WTC11 (cell line): ENCODE results near the gene MYOG. TPM values are rescaled to one million over a fixed set of nuclear protein-coding genes. Genes with fewer than 3 reads are reported as not detected.

ENCODE experiments used
- ATAC-seq: fragments of 200-7000 bp; cut with Tn5 transposase; 2 replicates; pipeline ENCODE4 v1.10.0; 2021; ENCODE audit warnings: mild to moderate bottlenecking, moderate library complexity
- CTCF ChIA-PET: fragments of 300-600 bp; sonication (Branson Sonifier 250); formaldehyde crosslinking; loops from one replicate; lab custom pipeline; 2021; ENCODE audit warnings: antibody characterized with exemption; lab: Charles Lee
- POLR2A ChIA-PET: fragments of 350-600 bp; sonication (Branson Sonifier 250); formaldehyde crosslinking; loops from one replicate; lab custom pipeline; 2021; ENCODE audit warnings: antibody characterized with exemption; lab: Charles Lee
- DNase-seq: peaks from one replicate; pipeline ENCODE4 v3.0.0; 2021; ENCODE audit warnings: low spot score
- H3K27ac Mint-ChIP-seq: 2 replicates; pipeline ENCODE4 v1.8.0; 2021; ENCODE audit warnings: mixed read lengths
- H3K27me3 Mint-ChIP-seq: 2 replicates; pipeline ENCODE4 v1.8.0; 2021; ENCODE audit warnings: low read depth, mild to moderate bottlenecking, moderate library complexity, mixed read lengths
- H3K36me3 Mint-ChIP-seq: 2 replicates; pipeline ENCODE4 v1.8.0; 2021; ENCODE audit warnings: mixed read lengths
- H3K4me1 Mint-ChIP-seq: 2 replicates; pipeline ENCODE4 v1.8.0; 2022; ENCODE audit warnings: mixed read lengths
- H3K4me3 Mint-ChIP-seq: 2 replicates; pipeline ENCODE4 v1.8.0; 2021; ENCODE audit warnings: mild to moderate bottlenecking, moderate library complexity, mixed read lengths
- H3K9me3 Mint-ChIP-seq: 2 replicates; pipeline ENCODE4 v1.8.0; 2021; ENCODE audit warnings: mixed read lengths
- ATF1 ChIP-seq: sonication (generic); formaldehyde crosslinking; IDR thresholded peaks from 2 replicates; pipeline ENCODE4 v1.8.1; 2023; ENCODE audit warnings: mild to moderate bottlenecking, moderate library complexity, missing genetic modification reagents
- ELF4 ChIP-seq: sonication (generic); formaldehyde crosslinking; IDR thresholded peaks from 2 replicates; pipeline ENCODE4 v1.8.1; 2022; ENCODE audit warnings: low read depth, mild to moderate bottlenecking, moderate library complexity, missing genetic modification reagents
- ERG ChIP-seq: fragments of 250-450 bp; sonication (Bioruptor Pico); IDR thresholded peaks from 2 replicates; pipeline ENCODE4 v1.8.0; 2021; ENCODE audit warnings: mild to moderate bottlenecking
- FOXP4 ChIP-seq: sonication (generic); formaldehyde crosslinking; IDR thresholded peaks from 2 replicates; pipeline ENCODE4 v1.8.0; 2022; ENCODE audit warnings: mild to moderate bottlenecking, missing genetic modification reagents
- GTF2I ChIP-seq: fragments of 250-450 bp; sonication (Bioruptor Pico); conservative IDR thresholded peaks from 2 replicates; pipeline ENCODE4 v1.4.0; 2021; ENCODE audit warnings: mild to moderate bottlenecking
- STAT6 ChIP-seq: sonication (generic); formaldehyde crosslinking; conservative IDR thresholded peaks from 2 replicates; pipeline ENCODE4 v1.8.1; 2023; ENCODE audit warnings: mild to moderate bottlenecking, low read depth, missing genetic modification reagents, moderate library complexity
- ZBTB21 ChIP-seq: sonication (generic); formaldehyde crosslinking; IDR thresholded peaks from 2 replicates; pipeline ENCODE4 v1.8.1; 2023; ENCODE audit warnings: mild to moderate bottlenecking, missing genetic modification reagents, borderline replicate concordance
- ZBTB43 ChIP-seq: sonication (generic); formaldehyde crosslinking; IDR thresholded peaks from 2 replicates; pipeline ENCODE4 v1.8.1; 2023; ENCODE audit warnings: mild to moderate bottlenecking, missing genetic modification reagents
- ZNF138 ChIP-seq: sonication (generic); formaldehyde crosslinking; conservative IDR thresholded peaks from 2 replicates; pipeline ENCODE4 v1.8.1; 2022; ENCODE audit warnings: mild to moderate bottlenecking, moderate library complexity, missing genetic modification reagents
- ZNF512 ChIP-seq: sonication (generic); formaldehyde crosslinking; IDR thresholded peaks from 2 replicates; pipeline ENCODE4 v1.8.1; 2022; ENCODE audit warnings: missing genetic modification reagents, borderline replicate concordance
- total RNA-seq: library from RNA; stranded (reverse); gene quantifications from 3 replicates; pipeline ENCODE4 v1.2.3, GENCODE V29; 2021
- TF ChIP-seq, protein P1 (sequence below): sonication (generic); formaldehyde crosslinking; IDR thresholded peaks from 2 replicates; pipeline ENCODE4 v1.8.0; 2023; ENCODE audit warnings: mild to moderate bottlenecking, missing genetic modification reagents
- TF ChIP-seq, protein P2 (sequence below): sonication (generic); formaldehyde crosslinking; IDR thresholded peaks from 2 replicates; pipeline ENCODE4 v1.8.1; 2023; ENCODE audit warnings: mild to moderate bottlenecking, missing genetic modification reagents, borderline replicate concordance
- TF ChIP-seq, protein P3 (sequence below): sonication (generic); formaldehyde crosslinking; IDR thresholded peaks from 2 replicates; pipeline ENCODE4 v1.8.0; 2022; ENCODE audit warnings: mild to moderate bottlenecking, missing genetic modification reagents

MYOG gene
- total RNA-seq, 1 experiment from 2014 or later: not detected

DNA sequence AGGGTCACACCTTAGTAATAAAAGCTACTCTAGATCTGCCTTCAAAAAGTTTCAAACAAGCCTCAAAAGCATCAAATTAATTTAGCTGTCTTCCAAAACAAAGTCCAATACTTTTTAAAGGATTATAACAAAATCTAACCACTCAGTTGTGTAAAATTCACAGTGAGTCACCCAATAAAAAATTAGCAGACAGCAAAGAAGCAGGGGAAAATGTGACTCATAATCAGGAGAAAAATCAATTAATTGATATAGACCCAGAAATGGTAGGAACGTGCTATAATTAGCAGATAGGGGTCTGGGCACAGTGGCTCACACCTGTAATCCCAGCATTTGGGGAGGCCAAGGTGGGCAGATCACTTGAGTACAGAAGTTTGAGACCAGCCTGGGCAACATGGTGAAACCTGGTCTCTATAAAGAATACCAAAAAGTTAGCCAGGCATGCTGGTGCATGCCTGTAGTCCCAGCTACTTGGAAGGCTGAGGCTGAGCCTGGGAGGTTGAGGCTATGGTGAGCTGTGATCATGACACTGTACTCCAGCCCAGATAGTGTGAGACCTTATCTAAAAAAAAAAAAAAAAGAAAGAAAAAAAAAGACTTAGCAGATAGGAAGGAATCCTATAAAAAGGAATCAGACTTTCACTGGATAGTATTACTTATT, 8.1 kb upstream of the MYOG start:
- ATAC-seq (no peak), DNase-seq (no peak)
- CTCF ChIA-PET: interaction anchor here (0.6 kb wide), 1 partner anchor 8 kb away, joined by 5 read pairs; the partner anchor contains the start of gene MYOG

GRCh38 chr1:203091761-203092330, 6.0 kb upstream of the MYOG start:
- TF ChIP-seq FOXP4 (no peak), ATF1 (no peak), ERG (CRISPR knock-in tag) (no peak), ZNF138 (CRISPR knock-in tag) (no peak), ZBTB21 (CRISPR knock-in tag) (no peak), ZBTB43 (CRISPR knock-in tag) (no peak), ZNF512 (CRISPR knock-in tag) (no peak), GTF2I (CRISPR knock-in tag) (no peak), STAT6 (CRISPR knock-in tag) (no peak), ELF4 (CRISPR knock-in tag) (no peak)
- TF ChIP-seq, protein P1, sequence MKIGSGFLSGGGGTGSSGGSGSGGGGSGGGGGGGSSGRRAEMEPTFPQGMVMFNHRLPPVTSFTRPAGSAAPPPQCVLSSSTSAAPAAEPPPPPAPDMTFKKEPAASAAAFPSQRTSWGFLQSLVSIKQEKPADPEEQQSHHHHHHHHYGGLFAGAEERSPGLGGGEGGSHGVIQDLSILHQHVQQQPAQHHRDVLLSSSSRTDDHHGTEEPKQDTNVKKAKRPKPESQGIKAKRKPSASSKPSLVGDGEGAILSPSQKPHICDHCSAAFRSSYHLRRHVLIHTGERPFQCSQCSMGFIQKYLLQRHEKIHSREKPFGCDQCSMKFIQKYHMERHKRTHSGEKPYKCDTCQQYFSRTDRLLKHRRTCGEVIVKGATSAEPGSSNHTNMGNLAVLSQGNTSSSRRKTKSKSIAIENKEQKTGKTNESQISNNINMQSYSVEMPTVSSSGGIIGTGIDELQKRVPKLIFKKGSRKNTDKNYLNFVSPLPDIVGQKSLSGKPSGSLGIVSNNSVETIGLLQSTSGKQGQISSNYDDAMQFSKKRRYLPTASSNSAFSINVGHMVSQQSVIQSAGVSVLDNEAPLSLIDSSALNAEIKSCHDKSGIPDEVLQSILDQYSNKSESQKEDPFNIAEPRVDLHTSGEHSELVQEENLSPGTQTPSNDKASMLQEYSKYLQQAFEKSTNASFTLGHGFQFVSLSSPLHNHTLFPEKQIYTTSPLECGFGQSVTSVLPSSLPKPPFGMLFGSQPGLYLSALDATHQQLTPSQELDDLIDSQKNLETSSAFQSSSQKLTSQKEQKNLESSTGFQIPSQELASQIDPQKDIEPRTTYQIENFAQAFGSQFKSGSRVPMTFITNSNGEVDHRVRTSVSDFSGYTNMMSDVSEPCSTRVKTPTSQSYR: no peak
- TF ChIP-seq, protein P2, sequence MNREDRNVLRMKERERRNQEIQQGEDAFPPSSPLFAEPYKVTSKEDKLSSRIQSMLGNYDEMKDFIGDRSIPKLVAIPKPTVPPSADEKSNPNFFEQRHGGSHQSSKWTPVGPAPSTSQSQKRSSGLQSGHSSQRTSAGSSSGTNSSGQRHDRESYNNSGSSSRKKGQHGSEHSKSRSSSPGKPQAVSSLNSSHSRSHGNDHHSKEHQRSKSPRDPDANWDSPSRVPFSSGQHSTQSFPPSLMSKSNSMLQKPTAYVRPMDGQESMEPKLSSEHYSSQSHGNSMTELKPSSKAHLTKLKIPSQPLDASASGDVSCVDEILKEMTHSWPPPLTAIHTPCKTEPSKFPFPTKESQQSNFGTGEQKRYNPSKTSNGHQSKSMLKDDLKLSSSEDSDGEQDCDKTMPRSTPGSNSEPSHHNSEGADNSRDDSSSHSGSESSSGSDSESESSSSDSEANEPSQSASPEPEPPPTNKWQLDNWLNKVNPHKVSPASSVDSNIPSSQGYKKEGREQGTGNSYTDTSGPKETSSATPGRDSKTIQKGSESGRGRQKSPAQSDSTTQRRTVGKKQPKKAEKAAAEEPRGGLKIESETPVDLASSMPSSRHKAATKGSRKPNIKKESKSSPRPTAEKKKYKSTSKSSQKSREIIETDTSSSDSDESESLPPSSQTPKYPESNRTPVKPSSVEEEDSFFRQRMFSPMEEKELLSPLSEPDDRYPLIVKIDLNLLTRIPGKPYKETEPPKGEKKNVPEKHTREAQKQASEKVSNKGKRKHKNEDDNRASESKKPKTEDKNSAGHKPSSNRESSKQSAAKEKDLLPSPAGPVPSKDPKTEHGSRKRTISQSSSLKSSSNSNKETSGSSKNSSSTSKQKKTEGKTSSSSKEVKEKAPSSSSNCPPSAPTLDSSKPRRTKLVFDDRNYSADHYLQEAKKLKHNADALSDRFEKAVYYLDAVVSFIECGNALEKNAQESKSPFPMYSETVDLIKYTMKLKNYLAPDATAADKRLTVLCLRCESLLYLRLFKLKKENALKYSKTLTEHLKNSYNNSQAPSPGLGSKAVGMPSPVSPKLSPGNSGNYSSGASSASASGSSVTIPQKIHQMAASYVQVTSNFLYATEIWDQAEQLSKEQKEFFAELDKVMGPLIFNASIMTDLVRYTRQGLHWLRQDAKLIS (CRISPR knock-in tag): no peak
- Mint-ChIP-seq H3K36me3 (peaks cover 20% of the 10 kb centered on the region), H3K4me3 (no peak overlapping the region), H3K27me3 (peaks cover 4% of the 10 kb centered on the region; the same call in 1 of the 2 replicates), H3K9me3 (peaks cover 29% of the 10 kb centered on the region), H3K27ac (no peak overlapping the region), H3K4me1 (peaks cover 10% of the 10 kb centered on the region)
- ChIA-PET CTCF (interaction anchor here (1.7 to 2.6 kb wide), 2 partner anchors 51 to 125 kb away, joined by 7 to 9 read pairs; no protein-coding TSS in a partner anchor), POLR2A (no interaction called here)
- ATAC-seq (no peak), DNase-seq (no peak)

More for the DNA sequence above, 8.1 kb upstream of the MYOG start:
- Mint-ChIP-seq H3K4me1 (peaks cover 6% of the 10 kb centered on the region), H3K4me3 (no peak overlapping the region), H3K27ac (no peak overlapping the region), H3K36me3 (peaks cover 20% of the 10 kb centered on the region), H3K27me3 (peaks cover 4% of the 10 kb centered on the region), H3K9me3 (peaks cover 38% of the 10 kb centered on the region)
- POLR2A ChIA-PET: no interaction called here
- TF ChIP-seq, protein P3, sequence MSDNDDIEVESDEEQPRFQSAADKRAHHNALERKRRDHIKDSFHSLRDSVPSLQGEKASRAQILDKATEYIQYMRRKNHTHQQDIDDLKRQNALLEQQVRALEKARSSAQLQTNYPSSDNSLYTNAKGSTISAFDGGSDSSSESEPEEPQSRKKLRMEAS (CRISPR knock-in tag): no peak
